Subcutaneous abdominal adipose tissue (tissue), 5 donors: ENCODE measurements around the gene KRT37.
"Not testable (repeated sequence)": the region's sequence is repeated elsewhere in the genome, so short reads cannot be mapped to it uniquely, and the experiment has no call there.

ENCODE experiments used
- H3K27ac ChIP-seq: one replicate; pipeline ENCODE4 v1.7.0; 2013; ENCODE audit warnings: low read depth, mild to moderate bottlenecking, inconsistent platforms, low read length, moderate library complexity
- H3K27me3 ChIP-seq, 5 donors: one replicate each; pipeline ENCODE4 v1.7.0; 2013; ENCODE audit warnings: low read length in 5 of 5, inconsistent platforms in 1 of 5; ENCODE audit not compliant: control insufficient read depth in 5 of 5, insufficient read depth in 4 of 5
- H3K36me3 ChIP-seq, 5 donors: one replicate each; pipeline ENCODE4 v1.7.0; 2013; ENCODE audit warnings: low read length in 5 of 5; ENCODE audit not compliant: control insufficient read depth in 5 of 5, insufficient read depth in 5 of 5
- H3K4me1 ChIP-seq, 5 donors: one replicate each; pipeline ENCODE4 v1.7.0; 2013; ENCODE audit warnings: low read length in 5 of 5, mild to moderate bottlenecking in 3 of 5, moderate library complexity in 1 of 5; ENCODE audit not compliant: control insufficient read depth in 5 of 5, insufficient read depth in 5 of 5
- H3K4me3 ChIP-seq, 5 donors: one replicate each; pipeline ENCODE4 v1.7.0; 2013; ENCODE audit warnings: low read length in 5 of 5, low read depth in 1 of 5
- H3K9ac ChIP-seq, 5 donors: one replicate each; pipeline ENCODE4 v1.7.0; 2013; ENCODE audit warnings: low read length in 5 of 5, mild to moderate bottlenecking in 4 of 5, moderate library complexity in 3 of 5
- H3K9me3 ChIP-seq, 5 donors: one replicate each; pipeline ENCODE4 v1.7.0; 2013; ENCODE audit warnings: low read length in 5 of 5; ENCODE audit not compliant: control insufficient read depth in 5 of 5
- donor health status: healthy.
- donor health status: healthy.
- donor health status: healthy.
- donor health status: healthy.
- donor health status: healthy.

Gene KRT37

GRCh38 chr17:41440531-41441033 lies 16.2 kb upstream of the KRT37 start, which contains the start of gene KRT38:
KRT38 (minus strand) TSS chr17:41440983; CDS start chr17:41440921, 62 bp downstream.
- Histone ChIP-seq H3K4me3 (no peak within 1 kb of the TSS), H3K4me1 (no peaks in the 10 kb centered on the region), H3K27me3 (peaks cover 0 to 11% (median 4%) of the 10 kb centered on the region in 5 donors), H3K9ac (no peak within 1 kb of the TSS), H3K36me3 (no peaks in the 10 kb centered on the region), H3K27ac (no peak within 1 kb of the TSS), H3K9me3 (no peaks in the 10 kb centered on the region)

GRCh38 chr17:41439375-41439774 lies 15.0 kb upstream of the KRT37 start:
- no peaks in the 10 kb centered on the region for H3K36me3 ChIP-seq
- no peaks in the 10 kb centered on the region for H3K9me3 ChIP-seq
- no peak overlapping the region for H3K27ac ChIP-seq
- H3K4me3 ChIP-seq: no peak overlapping the region
- H3K9ac ChIP-seq: no peak overlapping the region
- H3K27me3 ChIP-seq: peaks cover 0 to 6% (median 4%) of the 10 kb centered on the region in 5 donors
- no peaks in the 10 kb centered on the region for H3K4me1 ChIP-seq

- no peaks in the 10 kb centered on the region for H3K9me3 ChIP-seq
- H3K27me3 ChIP-seq: peaks cover 0 to 3% (median 2%) of the 10 kb centered on the region in 5 donors
- no peaks in the 10 kb centered on the region for H3K4me1 ChIP-seq
- no peak overlapping the region for H3K27ac ChIP-seq
- H3K4me3 ChIP-seq: no peak overlapping the region
- H3K36me3 ChIP-seq: no peaks in the 10 kb centered on the region
- H3K9ac ChIP-seq: no peak overlapping the region
Measured at GRCh38 chr17:41437769-41438168, 13.4 kb upstream of the KRT37 start.

GRCh38 chr17:41437254-41437653 lies 12.9 kb upstream of the KRT37 start:
- no peaks in the 10 kb centered on the region for H3K36me3 ChIP-seq
- H3K9me3 ChIP-seq: no peaks in the 10 kb centered on the region
- no peak overlapping the region for H3K27ac ChIP-seq
- H3K4me1 ChIP-seq: no peaks in the 10 kb centered on the region
- H3K4me3 ChIP-seq: no peak overlapping the region
- H3K27me3 ChIP-seq: peaks cover 0 to 3% (median 0%) of the 10 kb centered on the region in 5 donors
- H3K9ac ChIP-seq: no peak overlapping the region

- no peak overlapping the region for H3K4me3 ChIP-seq
- H3K9ac ChIP-seq: no peak overlapping the region
- H3K36me3 ChIP-seq: no peaks in the 10 kb centered on the region
- no peaks in the 10 kb centered on the region for H3K4me1 ChIP-seq
- H3K9me3 ChIP-seq: no peaks in the 10 kb centered on the region
- peaks cover 3 to 8% (median 4%) of the 10 kb centered on the region in 5 donors for H3K27me3 ChIP-seq
- no peak overlapping the region for H3K27ac ChIP-seq
Measured at GRCh38 chr17:41434415-41434814, 10.0 kb upstream of the KRT37 start.

- Histone ChIP-seq H3K27me3 (peaks cover 3 to 8% (median 5%) of the 10 kb centered on the region in 5 donors), H3K4me3 (no peak overlapping the region), H3K9me3 (no peaks in the 10 kb centered on the region), H3K36me3 (no peaks in the 10 kb centered on the region), H3K4me1 (no peaks in the 10 kb centered on the region), H3K9ac (no peak overlapping the region), H3K27ac (no peak overlapping the region)
Measured at GRCh38 chr17:41434005-41434404, 9.6 kb upstream of the KRT37 start.

GRCh38 chr17:41433586-41433985 lies 9.2 kb upstream of the KRT37 start:
- Histone ChIP-seq H3K9ac (no peak overlapping the region), H3K9me3 (no peaks in the 10 kb centered on the region)

GRCh38 chr17:41430376-41430775 lies 6.0 kb upstream of the KRT37 start:
- H3K36me3 ChIP-seq, H3K9me3 ChIP-seq, H3K4me3 ChIP-seq, H3K27me3 ChIP-seq, H3K9ac ChIP-seq, H3K27ac ChIP-seq, H3K4me1 ChIP-seq: not testable (repeated sequence)

More at GRCh38 chr17:41433586-41433985, 9.2 kb upstream of the KRT37 start:
- H3K4me3 ChIP-seq: no peak overlapping the region
- no peaks in the 10 kb centered on the region for H3K4me1 ChIP-seq
- peaks cover 3 to 8% (median 5%) of the 10 kb centered on the region in 5 donors for H3K27me3 ChIP-seq
- H3K27ac ChIP-seq: no peak overlapping the region
- H3K36me3 ChIP-seq: no peaks in the 10 kb centered on the region

- no peak overlapping the region for H3K27ac ChIP-seq
- H3K9me3 ChIP-seq: no peaks in the 10 kb centered on the region
- peaks cover 3 to 8% (median 5%) of the 10 kb centered on the region in 5 donors for H3K27me3 ChIP-seq
- H3K4me3 ChIP-seq: no peak overlapping the region
- no peak overlapping the region for H3K9ac ChIP-seq
- no peaks in the 10 kb centered on the region for H3K36me3 ChIP-seq
- H3K4me1 ChIP-seq: no peaks in the 10 kb centered on the region
Measured at GRCh38 chr17:41429667-41430066, 5.3 kb upstream of the KRT37 start.

- no peaks in the 10 kb centered on the region for H3K4me1 ChIP-seq
- peaks cover 3 to 5% (median 5%) of the 10 kb centered on the region in 5 donors for H3K27me3 ChIP-seq
- no peaks in the 10 kb centered on the region for H3K36me3 ChIP-seq
- H3K27ac ChIP-seq: no peak overlapping the region
- no peak overlapping the region for H3K9ac ChIP-seq
- H3K9me3 ChIP-seq: no peaks in the 10 kb centered on the region
- H3K4me3 ChIP-seq: no peak overlapping the region
Measured at GRCh38 chr17:41428591-41429291, 4.4 kb upstream of the KRT37 start.
